ENCODE data around the gene ROGDI. TPM values are rescaled to one million over a fixed set of nuclear protein-coding genes. Genes with fewer than 3 reads are reported as not detected.

ROGDI gene
- total and polyA plus RNA-seq, 9 of the 15 experiments (the other 6 are each of a cell fraction or from before 2014, with no cell fraction given) = 0.97 to 37.3 (median 16.5) TPM

DNA sequence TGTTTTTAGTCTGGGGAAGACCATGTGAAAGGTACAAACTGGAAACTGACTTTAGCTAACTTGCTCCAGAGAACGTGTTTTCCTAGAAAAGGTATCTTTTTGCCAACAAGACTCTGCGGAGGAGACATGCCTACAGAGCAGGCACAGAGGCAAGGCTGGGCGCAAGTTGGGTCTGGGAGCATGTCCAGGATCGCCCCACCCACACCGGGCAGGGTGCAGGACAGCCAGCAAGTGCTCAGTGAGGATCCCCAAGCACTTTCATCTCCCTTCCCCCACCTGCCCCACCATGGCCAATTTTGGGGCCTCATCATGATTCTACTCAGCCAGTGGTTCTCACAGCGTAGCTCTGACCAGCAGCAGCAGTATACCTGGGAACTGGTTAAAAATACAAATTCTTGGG lies 18.2 kb upstream of the ROGDI start:
- TF ChIP-seq, protein P1, sequence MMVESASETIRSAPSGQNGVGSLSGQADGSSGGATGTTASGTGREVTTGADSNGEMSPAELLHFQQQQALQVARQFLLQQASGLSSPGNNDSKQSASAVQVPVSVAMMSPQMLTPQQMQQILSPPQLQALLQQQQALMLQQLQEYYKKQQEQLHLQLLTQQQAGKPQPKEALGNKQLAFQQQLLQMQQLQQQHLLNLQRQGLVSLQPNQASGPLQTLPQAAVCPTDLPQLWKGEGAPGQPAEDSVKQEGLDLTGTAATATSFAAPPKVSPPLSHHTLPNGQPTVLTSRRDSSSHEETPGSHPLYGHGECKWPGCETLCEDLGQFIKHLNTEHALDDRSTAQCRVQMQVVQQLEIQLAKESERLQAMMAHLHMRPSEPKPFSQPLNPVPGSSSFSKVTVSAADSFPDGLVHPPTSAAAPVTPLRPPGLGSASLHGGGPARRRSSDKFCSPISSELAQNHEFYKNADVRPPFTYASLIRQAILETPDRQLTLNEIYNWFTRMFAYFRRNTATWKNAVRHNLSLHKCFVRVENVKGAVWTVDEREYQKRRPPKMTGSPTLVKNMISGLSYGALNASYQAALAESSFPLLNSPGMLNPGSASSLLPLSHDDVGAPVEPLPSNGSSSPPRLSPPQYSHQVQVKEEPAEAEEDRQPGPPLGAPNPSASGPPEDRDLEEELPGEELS (CRISPR knock-in tag; IDR thresholded peaks at IDR 0.05; ENCODE audit: borderline replicate concordance) = no peak
- TF ChIP-seq, protein P2, sequence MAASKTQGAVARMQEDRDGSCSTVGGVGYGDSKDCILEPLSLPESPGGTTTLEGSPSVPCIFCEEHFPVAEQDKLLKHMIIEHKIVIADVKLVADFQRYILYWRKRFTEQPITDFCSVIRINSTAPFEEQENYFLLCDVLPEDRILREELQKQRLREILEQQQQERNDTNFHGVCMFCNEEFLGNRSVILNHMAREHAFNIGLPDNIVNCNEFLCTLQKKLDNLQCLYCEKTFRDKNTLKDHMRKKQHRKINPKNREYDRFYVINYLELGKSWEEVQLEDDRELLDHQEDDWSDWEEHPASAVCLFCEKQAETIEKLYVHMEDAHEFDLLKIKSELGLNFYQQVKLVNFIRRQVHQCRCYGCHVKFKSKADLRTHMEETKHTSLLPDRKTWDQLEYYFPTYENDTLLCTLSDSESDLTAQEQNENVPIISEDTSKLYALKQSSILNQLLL (CRISPR knock-in tag; IDR thresholded peaks at IDR 0.05; ENCODE audit: borderline replicate concordance) = no peak
- no TSS peak for BruUV-seq (replicated peaks)
- H3K27ac ChIP-seq (ENCODE audit: extremely low read depth, low read depth, low read length) = no peak overlapping the region
- no peak overlapping the region for H3K4me2 ChIP-seq (ENCODE audit: insufficient read depth, low read length)
- CTCF ChIA-PET (ENCODE audit: low intra/inter-chr PET ratio) = no interaction called here
- H3K9ac ChIP-seq (ENCODE audit: insufficient read depth in 1 of 2, low read depth in 2 of 2, low read length in 2 of 2) = no peak overlapping the region
- H3K4me3 ChIP-seq = no peak overlapping the region
- H3K9me1 ChIP-seq (ENCODE audit: control insufficient read depth, insufficient read depth, low read length) = no peaks in the 10 kb centered on the region
- intact Hi-C loops (cut with micrococcal nuclease) (no loop called here), in situ Hi-C loops (cut with MboI) (no loop called here)
- ATAC-seq = no peak
- no peaks in the 10 kb centered on the region for H4K20me1 ChIP-seq (replicated peaks; ENCODE audit: control insufficient read depth, insufficient read depth, low read length)
- no peak overlapping the region for H2AFZ ChIP-seq (ENCODE audit: low read depth, low read length)
- no peak for FAIRE-seq
- no peak for DNase-seq (ENCODE audit: extremely low read depth in 1 of 4, low spot score in 3 of 4)
- no peaks in the 10 kb centered on the region for H3K79me2 ChIP-seq (ENCODE audit: control insufficient read depth, insufficient read depth, low read length)
- WGBS (ENCODE audit: insufficient coverage, low coverage, missing lambda C conversion rate) = 88% methylated on average over 6 of the region's 6 CpGs
- H3K4me1 ChIP-seq (replicated peaks in 1 of 2; ENCODE audit: control insufficient read depth in 2 of 2, insufficient read depth in 2 of 2, low read length in 2 of 2) = no peaks in the 10 kb centered on the region
- POLR2A ChIA-PET = no interaction called here
- H3K27me3 ChIP-seq (ENCODE audit: control insufficient read depth in 2 of 2, insufficient read depth in 2 of 2, low read length in 2 of 2) = no peaks in the 10 kb centered on the region
- H3K36me3 ChIP-seq (ENCODE audit: control insufficient read depth, insufficient read depth, low read length) = peaks cover 83% of the 10 kb centered on the region
- no peaks in the 10 kb centered on the region for H3K9me3 ChIP-seq (replicated peaks; ENCODE audit: control insufficient read depth, insufficient read depth, low read depth, low read length)

Measured in K562 (cell line).